ENCODE data around the gene SLC37A2.

Gene SLC37A2

DNA sequence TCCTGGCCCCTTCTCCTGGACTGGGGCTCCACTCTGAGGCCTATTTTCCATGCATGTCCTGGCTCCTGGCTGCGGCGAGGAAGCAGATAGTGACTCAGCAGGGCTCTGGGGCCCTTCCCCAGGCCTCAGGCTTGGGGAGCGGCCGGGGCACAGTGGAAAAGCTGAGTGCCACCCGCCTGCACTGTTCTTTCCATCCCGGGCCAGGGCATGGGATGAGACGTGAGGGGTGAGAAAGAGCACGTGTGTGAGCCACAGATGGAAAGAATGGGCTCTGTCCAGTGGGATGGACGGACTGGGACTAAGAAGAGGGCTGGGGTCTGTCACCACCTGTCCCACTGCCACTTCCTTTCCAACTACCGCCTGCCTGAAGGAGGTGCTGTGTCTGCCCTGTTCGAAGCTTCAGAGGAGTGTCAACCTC is 12.8 kb downstream of the SLC37A2 start:
- ATAC-seq (ENCODE audit: low read depth) (peak; percentile 92), DNase-seq (ENCODE audit: low spot score) (peak; percentile 71)

DNA sequence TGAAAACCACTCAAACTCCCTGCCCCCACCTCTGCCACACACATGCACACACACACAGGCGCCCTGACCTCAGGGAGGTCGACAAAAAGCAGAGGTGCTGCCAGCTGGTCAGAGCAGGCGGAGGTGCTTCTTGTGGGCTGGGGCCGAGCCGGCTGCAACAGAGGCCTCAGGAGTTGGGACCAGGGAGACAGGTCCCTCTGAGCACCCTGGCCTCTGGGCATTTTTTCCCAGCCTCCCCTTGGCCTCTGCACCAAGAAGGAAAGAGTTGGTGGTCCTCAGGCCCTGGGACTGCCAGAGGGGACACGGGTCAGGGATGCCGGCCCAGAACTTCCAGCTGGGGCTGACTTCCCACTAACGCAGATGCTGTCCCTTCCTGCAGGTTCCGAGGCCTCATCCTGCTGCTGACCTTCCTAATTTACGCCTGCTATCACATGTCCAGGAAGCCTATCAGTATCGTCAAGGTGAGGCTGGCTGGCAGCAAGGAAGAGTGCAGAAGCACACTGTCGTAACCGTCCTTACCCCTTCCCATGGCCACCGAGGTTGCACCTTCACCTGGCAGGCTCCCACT is 13.4 kb downstream of the SLC37A2 start:
- Histone ChIP-seq H3K4me1 (ENCODE audit: insufficient read depth, poor library complexity, severe bottlenecking) (peaks cover 14% of the 10 kb centered on the region), H3K27ac (ENCODE audit: poor library complexity, severe bottlenecking) (peak overlapping the region; percentile 45), H3K4me3 (ENCODE audit: severe bottlenecking) (no peak overlapping the region), H3K36me3 (ENCODE audit: low read depth) (no peaks in the 10 kb centered on the region), H3K27me3 (ENCODE audit: insufficient read depth, poor library complexity, severe bottlenecking) (no peaks in the 10 kb centered on the region), H3K9me3 (ENCODE audit: severe bottlenecking) (no peaks in the 10 kb centered on the region)
- TF ChIP-seq, protein P1, sequence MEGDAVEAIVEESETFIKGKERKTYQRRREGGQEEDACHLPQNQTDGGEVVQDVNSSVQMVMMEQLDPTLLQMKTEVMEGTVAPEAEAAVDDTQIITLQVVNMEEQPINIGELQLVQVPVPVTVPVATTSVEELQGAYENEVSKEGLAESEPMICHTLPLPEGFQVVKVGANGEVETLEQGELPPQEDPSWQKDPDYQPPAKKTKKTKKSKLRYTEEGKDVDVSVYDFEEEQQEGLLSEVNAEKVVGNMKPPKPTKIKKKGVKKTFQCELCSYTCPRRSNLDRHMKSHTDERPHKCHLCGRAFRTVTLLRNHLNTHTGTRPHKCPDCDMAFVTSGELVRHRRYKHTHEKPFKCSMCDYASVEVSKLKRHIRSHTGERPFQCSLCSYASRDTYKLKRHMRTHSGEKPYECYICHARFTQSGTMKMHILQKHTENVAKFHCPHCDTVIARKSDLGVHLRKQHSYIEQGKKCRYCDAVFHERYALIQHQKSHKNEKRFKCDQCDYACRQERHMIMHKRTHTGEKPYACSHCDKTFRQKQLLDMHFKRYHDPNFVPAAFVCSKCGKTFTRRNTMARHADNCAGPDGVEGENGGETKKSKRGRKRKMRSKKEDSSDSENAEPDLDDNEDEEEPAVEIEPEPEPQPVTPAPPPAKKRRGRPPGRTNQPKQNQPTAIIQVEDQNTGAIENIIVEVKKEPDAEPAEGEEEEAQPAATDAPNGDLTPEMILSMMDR (IDR thresholded peaks at IDR 0.05; ENCODE audit: poor library complexity, severe bottlenecking) = peak; percentile 16
- ATAC-seq (ENCODE audit: low read depth) = no peak
- no peak for DNase-seq (ENCODE audit: low spot score)

More for the DNA sequence above, 12.8 kb downstream of the SLC37A2 start:
- Histone ChIP-seq H3K36me3 (ENCODE audit: low read depth) (no peaks in the 10 kb centered on the region), H3K9me3 (ENCODE audit: severe bottlenecking) (no peaks in the 10 kb centered on the region), H3K27me3 (ENCODE audit: insufficient read depth, poor library complexity, severe bottlenecking) (no peaks in the 10 kb centered on the region), H3K27ac (ENCODE audit: poor library complexity, severe bottlenecking) (peak overlapping the region; percentile 45), H3K4me1 (ENCODE audit: insufficient read depth, poor library complexity, severe bottlenecking) (peaks cover 19% of the 10 kb centered on the region), H3K4me3 (ENCODE audit: severe bottlenecking) (no peak overlapping the region)
- TF ChIP-seq, protein P1 (IDR thresholded peaks at IDR 0.05; ENCODE audit: poor library complexity, severe bottlenecking) = peak; percentile 36

DNA sequence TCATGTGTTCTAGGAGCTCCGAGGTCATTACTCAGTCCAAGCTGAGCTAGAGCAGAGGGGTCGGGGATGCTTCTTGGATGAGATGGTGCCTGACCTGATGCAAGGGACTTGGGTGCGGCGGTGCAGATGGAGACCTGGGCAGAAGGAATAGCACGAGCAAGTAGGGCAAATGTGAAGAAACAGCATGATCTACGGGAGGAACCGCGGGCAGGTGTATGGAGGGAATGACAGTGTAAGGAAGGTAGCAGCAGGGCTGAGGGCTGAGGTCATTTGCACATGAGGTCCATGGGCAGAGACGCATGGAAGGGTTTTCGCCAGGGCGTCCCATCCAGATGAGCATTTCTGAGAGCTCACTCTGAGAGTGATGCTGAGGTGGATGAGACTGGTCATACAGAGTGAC is 14.9 kb downstream of the SLC37A2 start:
- ATAC-seq (ENCODE audit: low read depth) (no peak), DNase-seq (ENCODE audit: low spot score) (no peak)
- TF ChIP-seq, protein P1 (IDR thresholded peaks at IDR 0.05; ENCODE audit: poor library complexity, severe bottlenecking) = no peak
- Histone ChIP-seq H3K36me3 (ENCODE audit: low read depth) (peaks cover 7% of the 10 kb centered on the region; the same call in 1 of the 2 replicates), H3K9me3 (ENCODE audit: severe bottlenecking) (no peaks in the 10 kb centered on the region), H3K27ac (ENCODE audit: poor library complexity, severe bottlenecking) (no peak overlapping the region), H3K27me3 (ENCODE audit: insufficient read depth, poor library complexity, severe bottlenecking) (no peaks in the 10 kb centered on the region), H3K4me3 (ENCODE audit: severe bottlenecking) (no peak overlapping the region), H3K4me1 (ENCODE audit: insufficient read depth, poor library complexity, severe bottlenecking) (peaks cover 21% of the 10 kb centered on the region)

DNA sequence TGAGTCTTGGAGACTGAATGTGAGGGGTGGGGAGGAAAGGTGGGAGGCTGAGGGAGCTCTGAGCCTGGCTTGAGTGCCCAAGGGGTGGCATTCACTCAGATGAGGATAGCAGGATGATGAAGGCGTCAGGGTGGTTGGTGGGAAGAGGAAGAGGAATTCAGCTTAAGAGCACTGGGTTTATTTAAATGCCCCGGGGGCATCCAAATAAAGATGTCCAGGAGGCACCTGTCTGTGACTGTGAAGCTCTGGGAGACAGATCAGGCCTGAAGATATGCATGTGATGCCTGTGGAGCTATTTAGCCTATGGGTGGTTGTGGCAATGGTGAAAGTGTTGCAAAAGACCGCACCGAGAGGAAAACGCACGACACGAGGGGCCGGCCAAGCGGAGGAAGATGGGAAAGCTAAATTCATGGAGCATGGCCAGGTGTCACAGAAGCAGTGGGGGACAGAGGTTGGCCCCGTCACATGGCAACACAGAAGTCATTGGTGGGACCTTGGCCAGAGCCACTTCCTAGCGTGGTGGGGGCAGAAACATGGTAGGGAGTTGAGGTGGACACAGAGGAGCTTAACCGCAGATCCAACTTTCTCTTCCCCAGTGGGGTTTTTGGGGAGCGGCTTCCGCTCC is 15.5 kb downstream of the SLC37A2 start:
- Histone ChIP-seq H3K27ac (ENCODE audit: poor library complexity, severe bottlenecking) (no peak overlapping the region), H3K27me3 (ENCODE audit: insufficient read depth, poor library complexity, severe bottlenecking) (no peaks in the 10 kb centered on the region), H3K4me1 (ENCODE audit: insufficient read depth, poor library complexity, severe bottlenecking) (peaks cover 27% of the 10 kb centered on the region), H3K9me3 (ENCODE audit: severe bottlenecking) (no peaks in the 10 kb centered on the region), H3K36me3 (ENCODE audit: low read depth) (peaks cover 7% of the 10 kb centered on the region; the same call in 1 of the 2 replicates), H3K4me3 (ENCODE audit: severe bottlenecking) (no peak overlapping the region)
- no peak for ATAC-seq (ENCODE audit: low read depth)
- no peak for DNase-seq (ENCODE audit: low spot score)
- TF ChIP-seq, protein P1 (IDR thresholded peaks at IDR 0.05; ENCODE audit: poor library complexity, severe bottlenecking) = no peak

Measured in RWPE2 (cell line).